Iris pigment epithelial cell (primary cell): ENCODE data around the gene RNF151.

Experiments
- DNase-seq: peaks from one replicate; pipeline ENCODE4 v3.0.0-alpha.2; 2011; ENCODE audit warnings: low read depth

The RNF151 gene

DNA sequence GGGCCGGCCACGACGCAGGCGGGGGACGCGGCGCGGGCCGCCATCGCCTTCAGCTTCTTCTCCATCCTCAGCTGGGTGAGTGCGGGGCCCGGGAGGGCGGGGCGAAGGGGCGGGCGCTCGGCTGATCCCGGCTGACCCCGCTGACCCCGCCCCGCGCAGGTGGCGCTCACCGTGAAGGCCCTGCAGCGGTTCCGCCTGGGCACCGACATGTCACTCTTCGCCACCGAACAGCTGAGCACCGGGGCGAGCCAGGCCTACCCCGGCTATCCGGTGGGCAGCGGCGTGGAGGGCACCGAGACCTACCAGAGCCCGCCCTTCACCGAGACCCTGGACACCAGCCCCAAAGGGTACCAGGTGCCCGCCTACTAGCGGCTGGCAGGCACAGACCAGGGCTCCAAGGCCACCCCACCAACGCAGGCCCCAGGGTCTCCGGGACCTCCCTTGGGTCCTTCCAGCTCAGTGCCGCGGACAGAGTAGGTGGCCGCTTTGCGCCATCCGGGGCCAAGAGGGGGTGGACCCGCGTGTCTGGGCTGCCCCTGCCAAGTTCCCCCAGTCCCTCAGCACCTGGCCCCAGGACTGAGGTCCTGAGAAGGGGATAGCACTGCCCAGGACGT, 26.2 kb downstream of the RNF151 start:
- DNase-seq, result no peak

DNA sequence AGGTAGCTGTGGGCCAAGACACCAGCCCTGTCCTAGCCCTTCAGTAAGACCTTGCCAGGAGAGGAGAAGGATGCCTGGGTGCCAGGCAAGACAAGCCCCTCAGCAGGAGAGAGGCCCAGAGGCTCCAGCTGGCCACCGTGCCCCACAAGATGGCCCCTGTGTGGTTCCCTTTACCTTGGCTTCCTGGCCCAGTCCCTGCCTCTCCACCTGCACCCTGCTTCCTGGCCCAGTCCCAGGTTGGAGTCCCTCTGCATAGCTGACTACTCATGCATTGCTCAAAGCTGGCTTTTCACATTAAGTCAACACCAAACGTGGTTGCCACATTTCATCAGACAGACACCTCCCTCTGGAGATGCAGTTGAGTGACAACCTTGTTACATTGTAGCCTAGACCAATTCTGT, 27.1 kb downstream of the RNF151 start:
- peak; percentile 62 for DNase-seq

- DNase-seq, result peak; percentile 78
These were observed 31.1 kb downstream of the RNF151 start for GRCh38 chr16:1997494-1998359.

- DNase-seq, result no peak
These were observed 31.7 kb downstream of the RNF151 start for GRCh38 chr16:1998360-1998835.

- no peak for DNase-seq
These were observed 32.5 kb downstream of the RNF151 start for GRCh38 chr16:1998852-1999801.

- DNase-seq, result no peak
These were observed 33.3 kb downstream of the RNF151 start for GRCh38 chr16:1999866-2000514.

DNA sequence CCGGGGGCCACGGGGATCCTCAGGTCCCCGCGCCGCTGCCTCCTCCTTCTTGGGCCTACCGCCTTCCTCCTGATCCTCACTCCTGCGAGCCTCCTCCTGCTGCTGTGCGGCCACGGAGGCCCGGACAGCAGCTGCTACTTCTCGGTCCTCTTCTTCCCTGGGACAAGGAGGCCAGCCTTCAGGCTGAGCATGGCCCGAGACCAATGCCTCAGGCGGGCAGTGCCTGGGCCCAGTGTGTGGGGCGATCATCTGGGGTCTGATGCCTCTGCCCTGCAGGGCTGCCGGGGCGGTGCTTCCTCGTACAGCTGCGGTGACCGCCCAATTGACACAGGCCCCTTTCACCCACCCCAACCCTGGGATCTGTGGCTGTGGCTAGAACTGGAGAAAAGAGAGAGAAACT, 34.4 kb downstream of the RNF151 start:
- no peak for DNase-seq

- no peak for DNase-seq
These were observed 35.0 kb downstream of the RNF151 start for GRCh38 chr16:2001456-2002355.

DNA sequence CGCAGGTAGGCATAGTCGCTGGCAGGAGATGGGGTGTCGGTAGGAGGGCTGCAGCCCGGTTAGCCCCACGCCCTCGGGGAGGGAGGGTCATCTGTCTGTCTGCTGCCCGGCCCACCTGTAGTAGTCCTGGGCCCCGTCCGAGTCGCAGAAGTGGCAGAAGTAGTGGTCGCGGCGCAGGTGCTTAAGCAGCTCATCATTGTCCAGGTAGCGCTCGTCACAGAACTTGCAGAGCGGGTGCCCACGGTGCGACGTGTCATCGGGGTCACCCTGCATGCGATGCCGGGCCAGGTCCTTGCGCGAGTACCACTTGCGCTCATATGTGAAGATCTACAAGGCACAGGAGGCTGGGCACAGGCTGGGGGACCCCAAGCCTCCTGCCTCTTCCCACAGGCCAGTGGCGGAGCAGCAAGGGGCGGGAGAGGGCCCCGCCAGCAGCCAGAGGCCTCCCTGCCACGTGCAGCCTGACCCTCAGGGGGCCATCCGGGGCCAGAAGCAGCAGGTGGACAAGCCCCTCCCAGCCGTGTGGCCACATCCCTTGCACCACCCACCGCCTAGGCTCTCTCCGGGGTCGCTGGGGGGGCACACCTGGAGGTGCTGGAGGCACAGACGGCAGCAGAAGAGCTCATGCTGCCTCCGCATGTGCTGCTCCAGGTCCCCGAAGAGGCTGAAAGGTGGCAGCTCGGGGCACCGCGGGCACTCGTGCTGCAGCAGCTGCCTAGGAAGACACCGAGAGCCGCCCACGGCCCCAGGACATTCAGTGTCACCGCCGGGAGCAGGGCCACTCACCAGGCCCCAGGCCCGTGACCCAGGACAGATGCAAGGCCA, 36.0 kb downstream of the RNF151 start:
- no peak for DNase-seq

- DNase-seq, result no peak
These were observed 36.7 kb downstream of the RNF151 start for GRCh38 chr16:2003231-2003826.

DNA sequence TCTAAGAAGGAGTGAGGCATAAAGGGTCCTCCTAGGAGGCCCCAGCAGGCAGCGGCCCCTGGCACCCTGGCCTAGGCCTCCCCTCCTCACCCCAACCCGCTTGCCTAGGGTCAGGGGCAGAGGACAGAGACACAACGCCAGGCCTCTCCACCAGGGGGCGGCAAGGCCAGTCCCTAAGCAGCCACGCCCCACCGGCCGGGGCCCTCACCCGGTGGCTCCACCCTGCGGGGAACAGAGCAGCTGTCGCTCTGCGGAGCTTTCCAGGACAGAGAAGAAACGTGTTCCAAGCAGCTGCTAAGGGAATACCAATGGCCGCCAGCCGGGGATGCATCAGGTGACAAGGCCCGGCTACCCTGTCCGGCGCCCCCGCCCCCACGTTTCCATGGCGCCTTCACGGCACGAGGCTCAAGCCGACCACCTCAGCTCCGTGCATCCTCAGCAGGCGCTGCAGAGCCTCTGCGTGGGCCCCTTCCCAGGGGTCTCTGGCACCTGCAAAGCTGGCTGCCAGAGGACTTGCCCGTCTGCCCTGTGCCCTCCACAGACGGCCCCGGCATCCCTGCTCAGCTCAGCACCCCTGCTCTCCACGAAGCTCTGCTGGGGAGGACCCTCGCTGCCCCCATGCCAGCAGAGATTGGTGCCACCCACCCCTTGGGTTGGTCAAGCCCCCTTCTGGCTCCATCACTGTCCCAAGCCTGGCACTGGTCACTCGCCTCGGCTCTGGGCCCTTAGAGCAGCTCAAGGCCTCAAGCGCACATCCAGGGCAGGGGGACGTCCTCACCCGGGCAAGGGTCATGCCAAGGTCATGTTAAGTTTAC, 37.4 kb downstream of the RNF151 start:
- DNase-seq, result peak; percentile 79

DNA sequence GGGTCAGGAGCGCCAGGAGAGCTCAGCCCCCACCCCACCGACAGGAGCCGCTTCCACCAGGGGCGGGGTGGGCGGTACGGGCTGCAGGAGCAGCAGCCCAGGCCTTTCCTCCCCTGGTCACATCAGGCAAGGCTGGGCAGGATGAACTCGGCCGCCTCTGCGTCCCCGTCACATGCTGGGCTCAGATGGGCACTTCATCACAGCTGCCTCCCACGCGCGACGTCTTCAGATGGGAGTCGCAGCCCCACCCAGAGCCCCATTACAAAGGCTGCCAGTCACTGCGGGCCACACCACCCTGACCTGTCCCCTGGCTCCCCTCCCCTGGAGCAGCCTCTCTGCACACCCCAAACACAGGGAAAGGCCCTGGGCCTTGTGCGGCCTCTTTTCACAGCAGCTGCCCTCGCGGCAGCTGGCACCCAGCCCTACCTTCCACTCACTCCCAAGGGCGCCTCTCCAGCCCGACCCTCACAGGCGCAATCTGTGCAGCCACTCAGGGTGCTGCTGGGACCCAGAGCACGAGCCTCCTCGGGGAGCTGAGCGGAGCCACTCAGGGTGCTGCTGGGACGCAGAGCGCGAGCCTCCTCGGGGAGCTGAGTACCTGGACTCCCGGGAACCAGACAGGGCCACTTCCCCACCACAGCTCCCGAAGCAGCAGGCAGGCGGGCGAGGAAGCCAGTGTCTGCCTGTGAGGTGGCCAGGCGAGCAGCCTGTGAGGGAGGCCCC, 38.3 kb downstream of the RNF151 start:
- DNase-seq, result no peak

- DNase-seq, result no peak
These were observed 39.0 kb downstream of the RNF151 start for GRCh38 chr16:2005646-2006045.

DNA sequence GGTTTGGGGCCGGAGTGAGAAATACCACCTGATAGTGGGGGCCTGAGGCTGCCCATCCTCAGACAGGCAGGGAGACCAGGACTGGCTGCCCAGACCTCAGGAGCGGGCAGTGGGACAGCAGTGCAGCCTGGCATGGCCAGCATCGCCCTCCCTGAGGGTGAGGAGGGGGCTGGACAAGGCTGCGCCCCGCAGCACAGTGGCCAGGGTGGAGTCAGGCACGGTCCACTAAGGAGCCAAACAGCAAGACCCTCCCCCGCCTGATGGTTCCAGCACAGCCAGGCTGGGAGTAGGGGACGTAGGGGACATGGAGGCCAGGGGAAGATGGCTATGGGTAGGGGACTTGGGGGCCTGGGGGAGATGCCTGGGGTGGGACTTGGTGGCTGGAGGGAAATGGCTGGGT, 39.7 kb downstream of the RNF151 start:
- DNase-seq, result no peak

DNA sequence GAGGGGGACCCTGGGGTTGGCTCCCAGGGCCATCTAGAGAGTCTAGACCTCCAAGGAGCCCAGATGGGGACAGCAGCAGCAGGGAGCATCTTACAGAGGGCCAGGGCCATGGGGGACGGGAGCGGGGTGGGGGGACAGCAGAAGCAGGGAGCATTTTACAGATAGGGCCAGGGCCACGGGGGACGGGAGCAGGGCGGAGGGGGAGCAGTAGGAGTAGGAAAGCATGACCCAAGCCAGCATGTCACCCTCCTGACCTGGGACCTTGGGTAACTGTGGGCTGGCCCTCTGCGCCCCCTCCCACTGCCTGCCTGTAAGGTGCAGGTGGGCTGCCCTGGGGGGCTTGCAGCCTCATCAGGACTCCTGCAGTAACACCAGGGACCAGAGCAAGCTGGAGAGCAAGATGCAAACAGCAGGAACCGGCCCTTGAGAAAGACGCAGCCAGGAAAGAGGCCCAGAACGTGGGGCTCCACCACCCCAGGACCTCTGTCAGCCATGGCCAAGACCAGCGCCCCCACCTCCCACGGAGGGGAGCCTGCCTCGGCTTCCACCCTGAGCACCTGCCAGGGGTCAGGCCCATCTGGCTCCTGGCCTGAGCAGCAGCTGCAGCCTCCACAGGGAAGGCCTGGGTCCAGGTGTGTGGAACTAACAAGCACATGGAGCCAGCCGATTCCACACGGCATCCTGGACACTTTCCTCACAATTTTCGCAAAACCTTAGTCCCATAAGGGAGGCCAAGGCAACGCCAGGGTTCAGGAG, 40.6 kb downstream of the RNF151 start:
- DNase-seq, result no peak

- DNase-seq, result peak; percentile 57
These were observed 41.4 kb downstream of the RNF151 start for GRCh38 chr16:2008009-2008526.

GRCh38 chr16:2008631-2009163, 42.0 kb downstream of the RNF151 start:
- DNase-seq, result peak; percentile 70
